CD4-positive, alpha-beta T cell treated with Interleukin-17A for 4 hours (primary cell): ENCODE data around the gene DCDC2B.
"Not testable (repeated sequence)": the region's sequence is repeated elsewhere in the genome, so short reads cannot be mapped to it uniquely, and the experiment has no call there.

ENCODE experiments used
- DNase-seq: peaks from one replicate; pipeline ENCODE4 v3.0.0-alpha.2; 2020; ENCODE audit warnings: mixed read lengths

Gene DCDC2B

DNA sequence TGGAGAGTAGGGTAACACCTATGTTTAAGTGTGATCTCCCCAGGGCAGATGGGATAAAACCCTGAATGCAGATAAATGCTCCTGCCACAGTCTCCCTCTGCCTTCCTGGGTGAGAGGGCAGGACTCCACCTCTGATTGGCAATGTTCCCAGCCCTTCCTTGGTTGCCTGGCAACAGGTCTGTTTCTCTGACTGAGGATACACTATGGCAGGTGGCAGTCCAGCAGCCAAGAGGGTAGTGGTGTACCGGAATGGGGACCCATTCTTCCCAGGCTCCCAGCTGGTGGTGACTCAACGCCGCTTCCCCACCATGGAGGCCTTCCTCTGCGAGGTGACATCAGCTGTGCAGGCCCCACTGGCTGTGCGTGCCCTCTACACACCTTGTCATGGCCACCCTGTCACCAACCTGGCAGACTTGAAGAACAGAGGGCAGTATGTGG lies at the start of gene DCDC2B:
Gene DCDC2B, plus strand, starts transcription at position 199 of the 438 bp plus-strand sequence. Its CDS starts 5 bp downstream, at position 204.
- peak; percentile 27 for DNase-seq

- no peak for DNase-seq
Measured at GRCh38 chr1:32159189-32159588, 49.7 kb upstream of the DCDC2B start.

DNA sequence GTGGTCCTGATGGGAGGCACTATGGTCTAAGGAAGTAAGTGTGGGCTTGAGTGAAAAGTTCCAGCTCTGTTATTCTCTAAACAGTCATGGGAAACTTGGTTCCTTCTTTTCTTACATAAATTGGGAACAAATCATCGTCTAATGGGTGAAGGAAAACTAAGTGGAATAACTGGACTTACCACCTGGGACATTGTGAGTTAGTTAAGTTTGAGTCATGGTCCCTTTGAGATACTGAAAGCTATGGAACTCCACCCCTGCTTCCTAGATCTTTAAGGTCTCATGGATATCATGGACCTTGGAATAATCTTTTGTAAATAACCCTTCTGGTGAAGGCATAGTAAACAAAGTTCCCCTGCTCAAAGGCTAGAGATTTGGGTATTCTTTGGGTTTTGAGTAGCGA lies 45.5 kb upstream of the DCDC2B start:
- no peak for DNase-seq

DNA sequence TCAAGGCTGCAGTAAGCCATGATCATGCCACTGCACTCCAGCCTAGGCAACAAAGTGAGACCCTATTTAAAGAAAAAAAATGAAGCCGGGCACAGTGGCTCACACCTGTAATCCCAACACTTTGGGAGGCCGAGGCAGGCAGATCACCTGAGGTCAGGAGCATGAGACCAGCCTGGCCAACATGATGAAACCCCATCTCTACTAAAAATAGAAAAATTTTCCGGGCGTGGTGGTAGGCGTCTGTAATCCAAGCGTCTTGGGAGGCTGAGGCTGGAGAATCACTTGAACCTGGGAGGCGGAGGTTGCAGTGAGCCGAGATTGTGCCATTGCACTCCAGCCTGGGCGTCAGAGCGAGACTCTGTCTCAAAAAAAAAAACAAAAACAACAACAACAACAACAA lies 43.3 kb upstream of the DCDC2B start:
- not testable (repeated sequence) for DNase-seq

- no peak for DNase-seq
Measured at GRCh38 chr1:32170991-32171390, 37.9 kb upstream of the DCDC2B start.

DNA sequence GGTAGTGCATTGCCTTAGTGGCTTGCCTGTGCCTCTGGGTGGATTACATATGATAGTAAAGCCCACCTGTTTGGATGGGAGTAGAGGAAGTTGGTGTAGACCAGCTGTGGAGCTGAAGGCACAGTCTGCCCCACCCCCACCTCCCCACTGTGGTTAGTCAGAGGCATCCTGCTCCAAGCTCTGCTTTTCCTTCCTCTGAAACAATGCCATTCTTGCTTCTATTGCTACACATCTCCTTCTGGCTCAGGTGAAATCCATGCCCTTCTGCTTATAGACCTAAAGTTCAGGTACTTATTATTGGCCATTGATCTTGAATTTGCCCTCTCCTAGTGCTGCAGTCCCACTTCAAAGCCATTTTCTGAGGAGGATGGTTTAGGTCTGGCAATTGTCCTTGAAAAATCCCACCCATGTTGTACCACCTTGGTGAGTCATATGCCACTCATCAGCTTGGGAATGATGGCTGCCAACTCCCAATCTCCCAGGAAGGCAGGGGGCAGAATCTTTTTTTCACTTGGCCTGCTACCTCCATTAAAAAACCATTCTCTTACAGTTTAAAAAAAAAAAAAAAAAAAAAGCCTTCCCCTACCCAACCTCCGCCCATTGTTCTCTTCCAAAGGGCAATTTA lies 36.2 kb upstream of the DCDC2B start:
- peak; percentile 39 for DNase-seq

GRCh38 chr1:32178380-32179192 lies 30.3 kb upstream of the DCDC2B start:
- DNase-seq: no peak

GRCh38 chr1:32179193-32179442 lies 29.8 kb upstream of the DCDC2B start:
- no peak for DNase-seq

DNA sequence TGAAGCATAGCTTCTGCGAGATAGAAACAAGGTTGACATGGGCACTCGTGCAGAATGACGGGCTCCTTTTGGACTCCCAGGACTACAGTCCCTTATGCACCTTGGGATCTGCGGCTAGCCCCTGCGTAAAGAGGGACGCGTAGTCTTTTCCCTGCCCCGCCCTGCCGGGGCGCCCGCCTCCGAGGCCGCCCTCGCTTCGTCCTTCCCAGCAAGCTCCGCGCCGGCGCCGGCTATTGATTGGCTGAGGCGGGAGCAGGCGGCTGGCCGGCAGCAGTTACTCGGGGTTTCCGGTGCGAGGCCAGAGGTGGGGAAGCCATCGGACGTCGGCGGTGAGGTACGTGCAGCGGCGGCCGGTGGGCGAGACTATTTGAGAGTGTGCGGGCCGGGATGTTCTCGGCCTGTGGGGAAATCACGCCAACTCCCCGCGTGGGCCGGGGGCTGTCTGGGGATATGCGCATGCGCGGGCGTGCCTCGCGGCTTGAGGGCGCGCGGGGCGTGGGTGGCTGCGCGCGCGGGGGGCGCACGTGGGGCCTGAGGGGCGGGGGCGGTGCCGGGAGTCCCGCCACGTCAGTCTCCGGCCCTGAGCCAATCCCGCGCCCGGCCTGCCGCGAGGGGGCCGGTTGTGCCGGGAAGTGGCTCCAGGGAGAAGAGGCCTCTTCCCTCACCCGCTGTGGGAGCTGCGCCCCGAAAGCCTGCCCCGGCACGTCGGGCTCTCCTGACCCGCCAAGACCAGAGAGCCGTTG lies 29.3 kb upstream of the DCDC2B start, which contains the start of gene TXLNA:
Gene TXLNA, plus strand, starts transcription at position 233 of the 743 bp plus-strand sequence. CDS start 671 bp downstream, outside the sequence.
- DNase-seq: peak; percentile 92

- peak; percentile 40 for DNase-seq
Measured at GRCh38 chr1:32180186-32181060, 28.5 kb upstream of the DCDC2B start.

- DNase-seq: no peak
Measured at GRCh38 chr1:32181065-32181464, 27.8 kb upstream of the DCDC2B start.

DNA sequence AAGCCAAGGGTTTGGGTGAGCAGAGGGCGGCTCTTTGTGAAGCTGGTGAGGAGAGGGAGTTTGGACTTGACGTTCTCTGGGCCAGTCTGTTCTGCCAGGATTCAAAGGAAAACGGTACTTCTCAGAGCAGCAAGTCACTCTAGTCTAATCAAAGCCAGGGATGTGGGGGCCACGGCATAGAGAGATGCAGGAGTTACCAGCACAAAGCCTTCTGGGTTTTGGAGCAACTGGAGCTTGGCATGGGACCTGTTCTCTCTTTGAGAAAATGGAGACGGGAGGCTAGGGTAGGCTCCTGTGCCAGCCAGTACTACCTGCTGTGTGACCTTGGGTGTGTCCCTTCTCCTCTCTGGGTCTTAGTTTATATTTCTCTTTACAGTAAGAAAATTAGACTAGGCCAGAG lies 27.3 kb upstream of the DCDC2B start:
- DNase-seq: no peak

GRCh38 chr1:32182060-32182459 lies 26.8 kb upstream of the DCDC2B start:
- DNase-seq: no peak

GRCh38 chr1:32184650-32185049 lies 24.2 kb upstream of the DCDC2B start:
- no peak for DNase-seq

GRCh38 chr1:32186077-32186476 lies 22.8 kb upstream of the DCDC2B start:
- DNase-seq: no peak

- DNase-seq: no peak
Measured at GRCh38 chr1:32186491-32186890, 22.4 kb upstream of the DCDC2B start.

DNA sequence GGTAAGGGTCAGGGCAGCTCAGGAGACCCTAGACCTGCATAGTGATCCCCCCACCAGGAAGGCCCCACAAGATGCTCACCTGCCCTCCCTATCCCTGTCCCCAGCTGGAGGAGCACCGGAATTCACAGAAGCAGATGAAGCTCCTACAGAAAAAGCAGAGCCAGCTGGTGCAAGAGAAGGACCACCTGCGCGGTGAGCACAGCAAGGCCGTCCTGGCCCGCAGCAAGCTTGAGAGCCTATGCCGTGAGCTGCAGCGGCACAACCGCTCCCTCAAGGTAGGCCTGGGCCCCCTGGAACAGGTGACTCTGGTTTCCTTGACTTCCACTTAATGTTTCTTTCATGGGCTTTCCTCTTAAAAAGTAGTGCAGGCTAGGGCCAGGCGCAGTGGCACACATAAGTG lies 21.0 kb upstream of the DCDC2B start:
- no peak for DNase-seq

DNA sequence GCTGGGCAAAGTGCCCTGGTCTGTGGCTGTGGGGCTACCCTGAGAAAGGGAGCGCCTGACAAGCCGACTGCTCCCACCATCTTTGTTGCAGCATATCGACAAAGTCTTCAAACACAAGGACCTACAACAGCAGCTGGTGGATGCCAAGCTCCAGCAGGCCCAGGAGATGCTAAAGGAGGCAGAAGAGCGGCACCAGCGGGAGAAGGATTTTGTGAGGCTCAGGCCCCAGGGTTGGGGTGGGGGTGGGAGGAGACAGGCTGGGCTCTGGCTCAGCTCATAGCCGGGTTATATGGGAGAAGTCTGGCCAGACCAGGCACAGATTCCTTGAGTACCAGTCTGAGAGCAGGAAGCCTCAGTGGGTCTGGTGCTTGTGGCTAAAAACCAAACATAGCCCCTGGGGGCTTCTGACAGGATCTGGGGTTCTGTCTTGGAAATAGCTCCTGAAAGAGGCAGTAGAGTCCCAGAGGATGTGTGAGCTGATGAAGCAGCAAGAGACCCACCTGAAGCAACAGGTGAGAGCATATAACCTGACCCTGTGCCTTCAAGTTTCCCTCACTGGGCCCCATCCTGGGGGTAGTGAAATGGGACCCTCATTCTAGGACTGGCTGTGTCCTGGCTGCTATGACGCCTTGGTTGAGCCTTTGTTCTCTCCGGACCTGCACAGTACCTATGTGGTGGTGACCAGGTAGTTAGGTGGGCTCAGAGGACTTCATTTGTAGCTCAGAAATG lies 16.5 kb upstream of the DCDC2B start:
- no peak for DNase-seq

- no peak for DNase-seq
Measured at GRCh38 chr1:32194984-32195383, 13.9 kb upstream of the DCDC2B start.

GRCh38 chr1:32195531-32195930 lies 13.4 kb upstream of the DCDC2B start:
- DNase-seq: no peak

DNA sequence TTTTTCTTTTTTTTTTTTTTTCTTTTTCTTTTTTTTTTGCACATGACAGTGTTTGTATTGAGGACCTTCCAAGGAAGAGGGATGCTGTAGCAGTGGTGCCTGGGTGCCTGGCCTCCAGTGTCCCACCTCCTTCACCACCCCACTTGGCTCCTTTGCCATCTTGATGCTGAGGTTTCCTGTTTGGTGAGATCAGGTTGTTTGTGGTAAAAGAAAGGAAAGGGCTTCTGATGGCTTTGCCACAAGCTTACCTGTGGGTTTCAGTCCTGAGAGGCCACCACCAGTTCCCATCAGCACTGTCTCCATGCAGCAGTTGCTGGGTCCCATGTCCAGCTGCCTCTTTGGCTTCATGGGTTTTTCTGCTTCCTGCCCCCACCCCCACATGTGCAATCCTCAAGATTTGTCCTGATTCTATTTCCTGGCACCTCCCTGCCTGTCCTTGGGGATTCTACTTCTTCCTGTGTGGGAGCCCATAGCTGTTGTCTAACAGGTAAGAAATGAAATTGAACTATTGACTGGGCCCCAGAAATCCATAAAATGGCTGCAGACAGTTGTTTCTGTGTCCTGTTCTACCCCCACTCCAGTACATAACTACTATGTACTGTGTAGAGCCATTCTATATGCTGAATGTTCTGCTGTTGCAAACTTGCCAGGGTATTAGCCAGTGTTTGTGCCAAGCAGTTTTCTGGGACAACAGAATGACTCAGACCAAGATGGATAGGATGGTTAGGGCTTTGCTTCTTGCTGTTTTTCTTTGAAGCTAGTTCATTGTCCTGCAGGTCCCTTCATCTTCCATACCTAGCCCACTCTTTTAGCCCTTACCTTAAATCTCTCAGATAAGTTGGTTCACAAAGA lies 12.7 kb upstream of the DCDC2B start:
- peak; percentile 23 for DNase-seq
